ENCODE measurements around the gene TRAPPC2. TPM values are rescaled to one million over a fixed set of nuclear protein-coding genes. Genes with fewer than 3 reads are reported as not detected.

TRAPPC2 gene
- total RNA-seq, 1 donor, result 21.5 TPM

GRCh38 chrX:13702111-13702789, 32.2 kb downstream of the TRAPPC2 start:
- DNase-seq (ENCODE audit: low read depth), result no peak
- no peak overlapping the region for H3K4me3 ChIP-seq (ENCODE audit: low read depth, low read length)
- TF ChIP-seq CTCF (IDR thresholded peaks at IDR 0.05; ENCODE audit: insufficient read depth, low read length), result no peak

GRCh38 chrX:13700380-13700779, 34.0 kb downstream of the TRAPPC2 start:
- DNase-seq (ENCODE audit: low read depth), result no peak
- no peak for TF ChIP-seq CTCF (IDR thresholded peaks at IDR 0.05; ENCODE audit: insufficient read depth, low read length)
- H3K4me3 ChIP-seq (ENCODE audit: low read depth, low read length), result no peak overlapping the region

- TF ChIP-seq CTCF (IDR thresholded peaks at IDR 0.05; ENCODE audit: insufficient read depth, low read length), result no peak
Measured at GRCh38 chrX:13699183-13699826, 35.1 kb downstream of the TRAPPC2 start.

GRCh38 chrX:13698432-13698831, 36.0 kb downstream of the TRAPPC2 start:
- no peak overlapping the region for H3K4me3 ChIP-seq (ENCODE audit: low read depth, low read length)
- TF ChIP-seq CTCF (IDR thresholded peaks at IDR 0.05; ENCODE audit: insufficient read depth, low read length), result no peak
- no peak for DNase-seq (ENCODE audit: low read depth)

More at GRCh38 chrX:13699183-13699826, 35.1 kb downstream of the TRAPPC2 start:
- DNase-seq (ENCODE audit: low read depth), result peak; percentile 20
- H3K4me3 ChIP-seq (ENCODE audit: low read depth, low read length), result no peak overlapping the region

GRCh38 chrX:13697976-13698375, 36.4 kb downstream of the TRAPPC2 start:
- no peak for DNase-seq (ENCODE audit: low read depth)
- no peak for TF ChIP-seq CTCF (IDR thresholded peaks at IDR 0.05; ENCODE audit: insufficient read depth, low read length)
- H3K4me3 ChIP-seq (ENCODE audit: low read depth, low read length), result no peak overlapping the region

- no peak for TF ChIP-seq CTCF (IDR thresholded peaks at IDR 0.05; ENCODE audit: insufficient read depth, low read length)
- no peak overlapping the region for H3K4me3 ChIP-seq (ENCODE audit: low read depth, low read length)
- peak; percentile 19 for DNase-seq (ENCODE audit: low read depth)
Measured at GRCh38 chrX:13697455-13697854, 37.0 kb downstream of the TRAPPC2 start.
